Lower lobe of right lung (tissue), 2 donors: ENCODE data around the gene PRKCH. TPM values are rescaled to one million over a fixed set of nuclear protein-coding genes. Genes with fewer than 3 reads are reported as not detected.
A peak's percentile ranks its signal among the peaks of the same experiment; 100 is the strongest.

Source experiments
- ATAC-seq, 2 donors: fragments of 200-7000 bp; cut with Tn5 transposase; one replicate each; pipeline ENCODE4 v1.9.1; 2020 to 2022; ENCODE audit warnings: mild to moderate bottlenecking in 2 of 2, moderate library complexity in 2 of 2
- DNase-seq: peaks from one replicate; pipeline ENCODE4 v3.0.0-alpha.2; 2020
- H3K27ac ChIP-seq: fragments of 200-600 bp; one replicate; pipeline ENCODE4 v1.8.0; 2022
- H3K27me3 ChIP-seq: fragments of 200-600 bp; one replicate; pipeline ENCODE4 v1.8.0; 2022; ENCODE audit warnings: low read depth
- H3K36me3 ChIP-seq: fragments of 200-600 bp; one replicate; pipeline ENCODE4 v1.8.0; 2022; ENCODE audit warnings: mild to moderate bottlenecking
- H3K4me1 ChIP-seq: fragments of 200-600 bp; one replicate; pipeline ENCODE4 v1.8.0; 2022
- H3K4me3 ChIP-seq: fragments of 200-600 bp; one replicate; pipeline ENCODE4 v1.8.0; 2022; ENCODE audit warnings: mild to moderate bottlenecking
- H3K9me3 ChIP-seq: fragments of 200-600 bp; one replicate; pipeline ENCODE4 v1.8.0; 2022
- intact Hi-C: fragments of 100-400 bp; cut with DNase I; formaldehyde crosslinking; loops from one replicate; pipeline ENCODE4 v1.11.0; 2022
- total RNA-seq: library from RNA; stranded (reverse); fragmentation: NEBNext Ultra II Directional; extraction: Animal tissue kit (Norgen Biotek cat#: 25700); gene quantifications from one replicate; pipeline ENCODE4 v1.2.1, GENCODE V29; 2021
- TF ChIP-seq, protein P1 (sequence below): fragments of 200-600 bp; IDR thresholded peaks from one replicate; pipeline ENCODE4 v1.8.0; 2022; ENCODE audit warnings: antibody characterized with exemption, mild to moderate bottlenecking
- donor health status: DM: no; HTN: yes; CAD: no; lungs with severe emphysema.

Gene PRKCH
- total RNA-seq, 1 donor from 2014 or later = 60.9 TPM

DNA sequence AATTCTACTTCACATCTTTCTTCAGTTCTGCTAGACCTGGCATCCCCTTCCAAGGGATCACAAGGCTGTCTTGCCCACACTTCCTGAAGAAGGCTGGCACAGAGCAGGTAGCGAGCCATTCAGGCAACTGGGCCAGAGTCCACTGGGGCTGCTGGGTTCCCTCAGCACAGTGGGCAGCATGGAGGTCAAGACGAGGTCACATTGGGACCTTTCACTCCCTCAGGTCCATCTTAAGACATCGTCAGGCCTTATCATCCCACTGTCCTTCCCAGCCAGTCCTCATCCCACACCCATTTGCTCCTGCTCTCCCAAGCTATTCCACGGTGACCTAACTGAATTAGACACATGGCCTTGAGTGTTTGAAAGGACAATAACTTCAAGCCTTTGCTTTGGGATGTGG, 230.9 kb downstream of the PRKCH start:
- intact Hi-C loops = no loop called here
- peak overlapping the region; percentile 79 for H3K27ac ChIP-seq
- peaks cover 27% of the 10 kb centered on the region for H3K4me1 ChIP-seq
- H3K9me3 ChIP-seq = no peaks in the 10 kb centered on the region
- ATAC-seq (no peak), DNase-seq (no peak)
- H3K27me3 ChIP-seq = no peaks in the 10 kb centered on the region
- no peak overlapping the region for H3K4me3 ChIP-seq
- TF ChIP-seq, protein P1, sequence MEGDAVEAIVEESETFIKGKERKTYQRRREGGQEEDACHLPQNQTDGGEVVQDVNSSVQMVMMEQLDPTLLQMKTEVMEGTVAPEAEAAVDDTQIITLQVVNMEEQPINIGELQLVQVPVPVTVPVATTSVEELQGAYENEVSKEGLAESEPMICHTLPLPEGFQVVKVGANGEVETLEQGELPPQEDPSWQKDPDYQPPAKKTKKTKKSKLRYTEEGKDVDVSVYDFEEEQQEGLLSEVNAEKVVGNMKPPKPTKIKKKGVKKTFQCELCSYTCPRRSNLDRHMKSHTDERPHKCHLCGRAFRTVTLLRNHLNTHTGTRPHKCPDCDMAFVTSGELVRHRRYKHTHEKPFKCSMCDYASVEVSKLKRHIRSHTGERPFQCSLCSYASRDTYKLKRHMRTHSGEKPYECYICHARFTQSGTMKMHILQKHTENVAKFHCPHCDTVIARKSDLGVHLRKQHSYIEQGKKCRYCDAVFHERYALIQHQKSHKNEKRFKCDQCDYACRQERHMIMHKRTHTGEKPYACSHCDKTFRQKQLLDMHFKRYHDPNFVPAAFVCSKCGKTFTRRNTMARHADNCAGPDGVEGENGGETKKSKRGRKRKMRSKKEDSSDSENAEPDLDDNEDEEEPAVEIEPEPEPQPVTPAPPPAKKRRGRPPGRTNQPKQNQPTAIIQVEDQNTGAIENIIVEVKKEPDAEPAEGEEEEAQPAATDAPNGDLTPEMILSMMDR = no peak
- H3K36me3 ChIP-seq = peaks cover 47% of the 10 kb centered on the region

DNA sequence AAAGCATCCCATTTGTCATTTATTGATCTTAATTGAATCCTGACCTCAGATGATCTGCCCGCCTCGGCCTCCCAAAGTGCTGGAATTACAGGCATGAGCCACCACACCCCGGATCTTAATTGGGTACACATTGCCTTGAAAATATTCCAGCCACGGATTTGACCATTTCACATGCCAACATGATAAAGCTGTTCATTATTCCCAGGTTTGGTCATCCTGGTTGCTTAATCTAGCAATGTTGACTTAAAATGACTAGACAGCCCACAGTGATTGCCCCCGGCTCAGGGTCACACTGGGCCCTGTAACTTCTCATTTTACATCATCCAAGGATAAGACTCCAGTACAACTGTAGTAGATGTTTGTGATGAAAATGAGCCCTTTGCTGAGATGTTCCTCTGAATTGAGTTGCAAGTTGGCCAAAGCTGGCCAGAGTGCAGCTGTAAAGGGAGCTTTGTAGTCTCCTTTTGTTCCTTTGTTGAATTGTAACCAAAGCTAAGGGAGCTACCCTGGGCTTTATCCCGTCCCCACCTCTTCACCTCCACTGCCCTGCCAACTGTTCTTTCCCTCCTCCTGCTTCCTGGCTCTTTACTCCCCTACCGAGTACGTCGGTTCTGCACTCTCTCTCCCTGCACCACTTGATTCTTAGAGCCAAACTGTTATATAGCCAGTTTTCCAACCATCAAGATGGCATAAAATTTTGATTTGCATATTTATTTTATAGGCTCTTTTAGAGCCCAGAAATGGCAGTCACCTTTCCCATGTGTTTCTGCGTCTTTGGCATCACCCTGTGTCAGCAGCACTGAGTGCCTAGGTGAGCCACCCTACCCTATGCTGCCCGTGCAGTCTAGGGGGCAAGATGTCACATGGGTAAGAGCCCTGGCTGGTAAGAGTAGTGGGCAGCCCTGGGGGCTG, 232.6 kb downstream of the PRKCH start:
- Histone ChIP-seq H3K27me3 (no peaks in the 10 kb centered on the region), H3K27ac (peak overlapping the region; percentile 79), H3K4me3 (no peak overlapping the region), H3K4me1 (peaks cover 27% of the 10 kb centered on the region), H3K9me3 (no peaks in the 10 kb centered on the region), H3K36me3 (peaks cover 30% of the 10 kb centered on the region)
- TF ChIP-seq, protein P1 = no peak
- DNase-seq (no peak), ATAC-seq (peak; percentile 34 to 39)
- intact Hi-C loops = no loop called here

DNA sequence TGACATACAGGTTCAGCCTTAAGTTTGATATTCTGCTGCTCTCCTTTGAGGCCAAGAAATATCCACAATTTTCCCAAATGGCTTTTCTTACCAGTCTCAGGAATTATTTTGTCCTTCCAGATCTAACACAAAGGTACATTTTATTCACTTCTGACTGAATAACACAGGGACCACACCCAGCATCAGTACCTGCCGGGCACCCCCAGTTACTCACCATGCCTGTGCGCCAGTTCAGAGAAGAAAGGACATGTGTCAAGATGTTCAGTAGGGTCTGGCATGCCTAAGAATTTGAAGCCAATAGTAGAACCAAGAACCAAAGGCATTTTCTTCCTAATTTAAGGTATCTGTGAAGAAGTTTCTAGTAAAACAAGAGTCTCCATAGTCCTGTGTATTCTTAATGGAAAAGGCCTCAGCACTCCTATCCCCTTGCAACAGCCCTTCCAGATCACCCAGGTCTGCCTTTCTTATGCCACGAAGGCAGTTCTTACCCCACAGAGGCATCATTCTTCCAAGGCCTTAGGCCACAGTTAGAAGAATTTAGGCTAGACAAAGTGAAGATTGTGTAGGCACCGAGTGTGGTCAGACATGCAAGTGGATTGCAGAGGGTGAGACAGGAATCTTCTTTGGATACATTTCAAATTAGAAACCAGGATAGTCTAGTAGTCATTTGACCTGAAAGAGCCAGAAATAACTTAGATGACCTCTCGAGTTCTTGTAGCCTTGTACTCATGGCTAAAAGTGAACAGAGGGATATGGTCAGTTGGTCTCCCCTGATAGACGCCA, 233.9 kb downstream of the PRKCH start:
- intact Hi-C loops = no loop called here
- no peak for ATAC-seq
- TF ChIP-seq, protein P1 = no peak
- Histone ChIP-seq H3K4me1 (peaks cover 32% of the 10 kb centered on the region), H3K4me3 (no peak overlapping the region), H3K36me3 (peaks cover 17% of the 10 kb centered on the region), H3K27me3 (no peaks in the 10 kb centered on the region), H3K9me3 (no peaks in the 10 kb centered on the region), H3K27ac (no peak overlapping the region)
- DNase-seq = no peak

DNA sequence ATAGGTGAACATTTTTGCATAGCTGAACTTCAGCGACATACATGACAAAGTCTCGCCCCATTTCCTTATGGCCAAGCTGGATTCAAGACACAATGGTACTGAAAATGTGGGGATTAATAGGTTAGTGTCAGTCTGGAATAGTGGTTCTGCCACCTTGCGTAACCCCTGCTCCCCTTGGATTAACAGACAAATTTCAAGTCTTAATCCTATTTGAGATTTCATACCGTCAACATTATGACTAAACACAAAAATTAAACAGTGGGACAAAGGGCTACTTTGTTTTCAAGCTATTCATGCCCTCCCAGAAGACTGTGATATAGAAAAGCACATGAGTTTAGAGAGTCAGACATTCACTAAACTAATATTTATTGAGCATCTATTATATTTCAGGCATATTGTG, 235.1 kb downstream of the PRKCH start:
- Histone ChIP-seq H3K27ac (no peak overlapping the region), H3K4me1 (peaks cover 41% of the 10 kb centered on the region), H3K36me3 (peaks cover 5% of the 10 kb centered on the region), H3K27me3 (no peaks in the 10 kb centered on the region), H3K4me3 (no peak overlapping the region), H3K9me3 (no peaks in the 10 kb centered on the region)
- ATAC-seq = no peak
- no peak for DNase-seq
- TF ChIP-seq, protein P1 = no peak
- intact Hi-C loops = no loop called here

DNA sequence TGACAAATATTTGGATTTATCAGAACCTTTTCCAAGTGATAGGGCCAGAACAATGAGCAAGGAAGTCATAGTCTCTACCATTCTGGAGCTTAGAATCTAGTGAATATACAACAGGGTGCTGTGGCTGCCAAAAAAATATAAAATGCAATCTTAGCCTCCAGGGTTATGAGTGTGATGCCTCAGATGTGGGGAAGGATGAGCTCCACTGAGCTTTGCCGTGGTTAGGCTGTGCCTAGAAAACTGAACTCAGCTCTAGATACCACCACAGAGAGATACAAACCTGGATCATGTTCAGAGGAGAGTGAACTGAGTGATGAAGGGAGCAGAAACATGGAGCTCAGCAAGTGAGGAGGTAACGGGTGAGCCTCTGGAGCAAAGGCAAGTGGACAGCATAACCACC, 235.9 kb downstream of the PRKCH start:
- Histone ChIP-seq H3K36me3 (no peaks in the 10 kb centered on the region), H3K4me1 (peaks cover 44% of the 10 kb centered on the region), H3K27me3 (no peaks in the 10 kb centered on the region), H3K4me3 (no peak overlapping the region), H3K9me3 (no peaks in the 10 kb centered on the region), H3K27ac (no peak overlapping the region)
- intact Hi-C loops = no loop called here
- ATAC-seq (no peak), DNase-seq (no peak)
- TF ChIP-seq, protein P1 = no peak
